Astrocyte (in vitro differentiated cells and primary cell): ENCODE data around the gene ASAP2. TPM values are rescaled to one million over a fixed set of nuclear protein-coding genes. Genes with fewer than 3 reads are reported as not detected.
A peak's percentile ranks its signal among the peaks of the same experiment; 100 is the strongest.

ENCODE experiments used
- DNase-seq: peaks from one replicate; pipeline ENCODE4 v3.0.0-alpha.2; 2010; ENCODE audit warnings: low read depth
- FAIRE-seq: peaks from 2 replicates; lab custom pipeline; 2011; peaks lifted over from hg19 to GRCh38; lab: Jason Lieb, UNC
- H2AFZ ChIP-seq: 2 replicates; pipeline ENCODE4 v1.6.0; 2012; ENCODE audit warnings: low read depth, low read length, inconsistent platforms
- H3K27ac ChIP-seq: 2 replicates; pipeline ENCODE4 v1.5.1; 2011; ENCODE audit warnings: low read depth, low read length, inconsistent platforms
- H3K27me3 ChIP-seq: 2 replicates; pipeline ENCODE4 v1.6.0; 2011; ENCODE audit warnings: low read length, inconsistent platforms; ENCODE audit not compliant: insufficient read depth
- H3K36me3 ChIP-seq: 2 replicates; pipeline ENCODE4 v1.5.1; 2011; ENCODE audit warnings: low read length, inconsistent platforms; ENCODE audit not compliant: insufficient read depth
- H3K4me1 ChIP-seq: 2 replicates; pipeline ENCODE4 v1.5.1; 2011; ENCODE audit warnings: low read length, inconsistent platforms; ENCODE audit not compliant: insufficient read depth
- H3K4me2 ChIP-seq: 2 replicates; pipeline ENCODE4 v1.6.0; 2012; ENCODE audit warnings: low read length, inconsistent platforms
- H3K4me3 ChIP-seq: 2 replicates; pipeline ENCODE4 v1.5.1; 2011; ENCODE audit warnings: low read depth, mild to moderate bottlenecking, low read length, inconsistent platforms; ENCODE audit not compliant: insufficient read depth
- H3K79me2 ChIP-seq: 2 replicates; pipeline ENCODE4 v1.6.0; 2012; ENCODE audit warnings: mild to moderate bottlenecking, low read length, inconsistent platforms; ENCODE audit not compliant: insufficient read depth
- H3K9ac ChIP-seq: 2 replicates; pipeline ENCODE4 v1.6.0; 2012; ENCODE audit warnings: mild to moderate bottlenecking, low read length, inconsistent platforms
- H3K9me3 ChIP-seq: 2 replicates; pipeline ENCODE4 v1.5.1; 2012; ENCODE audit warnings: low read depth, mild to moderate bottlenecking, low read length, inconsistent platforms; ENCODE audit not compliant: insufficient read depth
- H4K20me1 ChIP-seq: 2 replicates; pipeline ENCODE4 v1.6.0; 2012; ENCODE audit warnings: low read length, inconsistent platforms; ENCODE audit not compliant: insufficient read depth
- H3K27ac Mint-ChIP-seq: one replicate; pipeline ENCODE4 v1.8.0; 2021; ENCODE audit warnings: mild to moderate bottlenecking, mixed read lengths; ENCODE audit not compliant: unreplicated experiment
- H3K27me3 Mint-ChIP-seq: one replicate; pipeline ENCODE4 v1.8.0; 2021; ENCODE audit warnings: low read depth, mixed read lengths; ENCODE audit not compliant: unreplicated experiment
- H3K36me3 Mint-ChIP-seq: one replicate; pipeline ENCODE4 v1.8.0; 2021; ENCODE audit warnings: low read depth, mixed read lengths; ENCODE audit not compliant: unreplicated experiment
- H3K4me1 Mint-ChIP-seq: one replicate; pipeline ENCODE4 v1.8.0; 2021; ENCODE audit warnings: low read depth, mixed read lengths; ENCODE audit not compliant: unreplicated experiment
- H3K4me3 Mint-ChIP-seq: one replicate; pipeline ENCODE4 v1.8.0; 2021; ENCODE audit warnings: mild to moderate bottlenecking, moderate library complexity, mixed read lengths; ENCODE audit not compliant: unreplicated experiment
- H3K9me3 Mint-ChIP-seq: one replicate; pipeline ENCODE4 v1.8.0; 2021; ENCODE audit warnings: mild to moderate bottlenecking, mixed read lengths; ENCODE audit not compliant: unreplicated experiment
- EZH2 ChIP-seq: IDR thresholded peaks from 2 replicates; pipeline ENCODE4 v1.6.1; 2012; ENCODE audit warnings: mild to moderate bottlenecking, low read length, inconsistent platforms; ENCODE audit not compliant: insufficient read depth
- total RNA-seq: library from RNA; stranded (reverse); gene quantifications from 2 replicates; pipeline ENCODE4 v1.2.1, GENCODE V29; 2021
- TF ChIP-seq, protein P1 (sequence below): IDR thresholded peaks from 2 replicates; pipeline ENCODE4 v1.5.1; 2011; ENCODE audit warnings: low read depth, mild to moderate bottlenecking, inconsistent platforms, low read length, moderate library complexity; ENCODE audit not compliant: insufficient read depth

ASAP2 gene
- total RNA-seq, 1 donor from 2014 or later: 62.6 TPM

DNA sequence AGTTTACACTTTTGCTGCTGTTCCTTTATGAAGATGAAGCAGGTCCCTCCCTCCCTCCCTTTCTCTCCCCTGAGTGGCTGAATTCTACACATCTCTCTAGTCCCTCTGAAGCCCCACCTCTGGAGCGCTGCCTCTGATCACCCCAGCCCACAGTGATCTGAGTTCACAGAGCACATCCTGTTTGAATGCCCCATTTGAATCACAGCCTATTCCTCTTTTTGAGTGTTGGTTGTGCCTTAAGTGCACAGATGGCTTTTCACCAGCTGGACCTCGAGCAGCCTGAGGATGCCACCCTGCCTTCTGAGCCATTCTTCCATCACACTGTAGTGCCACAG lies 129.6 kb downstream of the ASAP2 start:
- Mint-ChIP-seq H3K4me3 (no peak overlapping the region), H3K36me3 (peaks cover 29% of the 10 kb centered on the region), H3K27me3 (no peaks in the 10 kb centered on the region), H3K9me3 (no peaks in the 10 kb centered on the region), H3K27ac (no peak overlapping the region), H3K4me1 (peaks cover 47% of the 10 kb centered on the region)
- Histone ChIP-seq H3K9me3 (no peaks in the 10 kb centered on the region), H3K27me3 (no peaks in the 10 kb centered on the region), H3K4me3 (no peak overlapping the region), H3K36me3 (peaks cover 13% of the 10 kb centered on the region), H3K79me2 (peaks cover 11% of the 10 kb centered on the region), H2AFZ (no peak overlapping the region), H3K4me1 (peaks cover 28% of the 10 kb centered on the region), H3K4me2 (peak overlapping the region; percentile 49), H3K27ac (no peak overlapping the region), H3K9ac (no peak overlapping the region), H4K20me1 (peaks cover 13% of the 10 kb centered on the region)
- DNase-seq (peak; percentile 40), FAIRE-seq (no peak)
- TF ChIP-seq, protein P1, sequence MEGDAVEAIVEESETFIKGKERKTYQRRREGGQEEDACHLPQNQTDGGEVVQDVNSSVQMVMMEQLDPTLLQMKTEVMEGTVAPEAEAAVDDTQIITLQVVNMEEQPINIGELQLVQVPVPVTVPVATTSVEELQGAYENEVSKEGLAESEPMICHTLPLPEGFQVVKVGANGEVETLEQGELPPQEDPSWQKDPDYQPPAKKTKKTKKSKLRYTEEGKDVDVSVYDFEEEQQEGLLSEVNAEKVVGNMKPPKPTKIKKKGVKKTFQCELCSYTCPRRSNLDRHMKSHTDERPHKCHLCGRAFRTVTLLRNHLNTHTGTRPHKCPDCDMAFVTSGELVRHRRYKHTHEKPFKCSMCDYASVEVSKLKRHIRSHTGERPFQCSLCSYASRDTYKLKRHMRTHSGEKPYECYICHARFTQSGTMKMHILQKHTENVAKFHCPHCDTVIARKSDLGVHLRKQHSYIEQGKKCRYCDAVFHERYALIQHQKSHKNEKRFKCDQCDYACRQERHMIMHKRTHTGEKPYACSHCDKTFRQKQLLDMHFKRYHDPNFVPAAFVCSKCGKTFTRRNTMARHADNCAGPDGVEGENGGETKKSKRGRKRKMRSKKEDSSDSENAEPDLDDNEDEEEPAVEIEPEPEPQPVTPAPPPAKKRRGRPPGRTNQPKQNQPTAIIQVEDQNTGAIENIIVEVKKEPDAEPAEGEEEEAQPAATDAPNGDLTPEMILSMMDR: no peak
- TF ChIP-seq EZH2: no peak

DNA sequence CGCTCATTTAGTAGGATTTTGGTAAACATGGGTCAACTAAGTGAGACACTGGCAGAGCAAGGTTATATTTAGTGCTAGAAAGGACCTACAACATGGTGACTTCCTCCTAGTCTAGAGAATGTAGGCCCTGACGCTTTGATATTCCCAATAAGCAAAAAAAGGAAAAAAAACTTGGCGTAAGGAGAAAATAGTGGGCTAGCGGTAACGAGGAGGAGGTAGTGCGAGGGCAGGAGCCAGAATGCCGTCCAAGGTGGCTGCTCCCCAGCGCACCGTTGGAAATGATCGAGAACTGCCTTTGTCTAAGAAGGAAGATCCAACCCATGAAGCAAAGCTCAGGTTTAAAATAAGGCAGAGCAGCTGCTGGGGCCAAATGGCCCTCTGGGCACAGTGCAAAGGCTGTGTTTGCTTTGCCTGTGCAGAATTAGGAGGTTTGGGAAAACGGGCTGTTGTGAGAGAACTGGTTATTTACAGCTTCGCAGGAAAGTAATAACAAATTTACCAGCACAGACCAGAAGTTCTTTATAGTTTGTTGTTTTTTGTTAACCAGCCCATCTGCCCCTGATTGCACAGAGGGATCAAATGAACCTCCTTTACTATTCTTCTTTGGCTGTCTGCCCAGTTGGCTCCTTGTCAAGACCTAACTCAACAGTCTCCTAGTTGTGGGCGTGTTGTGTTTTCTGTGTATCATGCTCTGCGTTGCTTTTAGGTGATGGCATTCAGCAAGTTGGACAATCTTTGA lies 130.1 kb downstream of the ASAP2 start:
- Histone ChIP-seq H3K36me3 (peaks cover 15% of the 10 kb centered on the region), H3K9ac (no peak overlapping the region), H3K4me1 (peaks cover 23% of the 10 kb centered on the region), H3K4me2 (peak overlapping the region; percentile 49), H2AFZ (no peak overlapping the region), H4K20me1 (peaks cover 13% of the 10 kb centered on the region), H3K4me3 (no peak overlapping the region), H3K27me3 (no peaks in the 10 kb centered on the region), H3K27ac (peak overlapping the region; percentile 34), H3K9me3 (no peaks in the 10 kb centered on the region), H3K79me2 (peaks cover 11% of the 10 kb centered on the region)
- H3K4me3 Mint-ChIP-seq: no peak overlapping the region
- H3K4me1 Mint-ChIP-seq: peaks cover 42% of the 10 kb centered on the region
- DNase-seq: peak; percentile 86
- no peaks in the 10 kb centered on the region for H3K9me3 Mint-ChIP-seq
- H3K27me3 Mint-ChIP-seq: no peaks in the 10 kb centered on the region
- TF ChIP-seq, protein P1: no peak
- TF ChIP-seq EZH2: no peak
- no peak for FAIRE-seq
- peak overlapping the region; percentile 67 for H3K27ac Mint-ChIP-seq
- H3K36me3 Mint-ChIP-seq: peaks cover 30% of the 10 kb centered on the region

DNA sequence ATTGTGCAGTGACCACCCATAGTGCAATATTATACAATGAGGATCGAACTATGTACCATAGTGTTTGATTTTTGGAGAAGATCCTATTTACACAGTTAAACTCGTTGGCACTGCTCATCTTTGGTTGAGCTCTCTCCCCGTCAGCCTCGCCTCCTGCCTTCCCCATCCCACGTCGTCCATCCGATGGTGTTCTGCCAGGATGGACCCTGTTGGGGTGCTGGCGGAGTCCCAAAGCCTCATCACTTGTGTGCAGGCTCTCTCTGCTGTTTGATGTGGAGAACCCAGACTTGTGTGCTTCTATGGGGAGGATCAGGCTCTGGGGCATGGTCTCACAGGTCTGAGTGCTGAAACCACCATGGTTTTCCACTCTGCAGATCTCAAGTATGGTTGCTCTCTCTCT lies 131.3 kb downstream of the ASAP2 start:
- Histone ChIP-seq H4K20me1 (peaks cover 13% of the 10 kb centered on the region), H3K9ac (no peak overlapping the region), H3K27me3 (no peaks in the 10 kb centered on the region), H3K4me2 (no peak overlapping the region), H2AFZ (no peak overlapping the region), H3K4me1 (peaks cover 16% of the 10 kb centered on the region), H3K79me2 (peaks cover 11% of the 10 kb centered on the region), H3K36me3 (peaks cover 18% of the 10 kb centered on the region), H3K4me3 (no peak overlapping the region), H3K9me3 (no peaks in the 10 kb centered on the region), H3K27ac (no peak overlapping the region)
- Mint-ChIP-seq H3K27me3 (no peaks in the 10 kb centered on the region), H3K4me3 (no peak overlapping the region), H3K9me3 (no peaks in the 10 kb centered on the region), H3K36me3 (peaks cover 36% of the 10 kb centered on the region), H3K4me1 (peaks cover 31% of the 10 kb centered on the region), H3K27ac (peak overlapping the region; percentile 1)
- TF ChIP-seq, protein P1: no peak
- TF ChIP-seq EZH2: no peak
- DNase-seq: no peak
- no peak for FAIRE-seq
